NCI-H446 treated with DMSO at 0.1 percent for 48 hours (cell line): ENCODE results near the gene LDHAL6A.
"Not testable (repeated sequence)": the region's sequence is repeated elsewhere in the genome, so short reads cannot be mapped to it uniquely, and the experiment has no call there.

Experiments
- DNase-seq: peaks from one replicate; lab custom pipeline; 2025; lab: John Stamatoyannopoulos, UW

The LDHAL6A gene

DNA sequence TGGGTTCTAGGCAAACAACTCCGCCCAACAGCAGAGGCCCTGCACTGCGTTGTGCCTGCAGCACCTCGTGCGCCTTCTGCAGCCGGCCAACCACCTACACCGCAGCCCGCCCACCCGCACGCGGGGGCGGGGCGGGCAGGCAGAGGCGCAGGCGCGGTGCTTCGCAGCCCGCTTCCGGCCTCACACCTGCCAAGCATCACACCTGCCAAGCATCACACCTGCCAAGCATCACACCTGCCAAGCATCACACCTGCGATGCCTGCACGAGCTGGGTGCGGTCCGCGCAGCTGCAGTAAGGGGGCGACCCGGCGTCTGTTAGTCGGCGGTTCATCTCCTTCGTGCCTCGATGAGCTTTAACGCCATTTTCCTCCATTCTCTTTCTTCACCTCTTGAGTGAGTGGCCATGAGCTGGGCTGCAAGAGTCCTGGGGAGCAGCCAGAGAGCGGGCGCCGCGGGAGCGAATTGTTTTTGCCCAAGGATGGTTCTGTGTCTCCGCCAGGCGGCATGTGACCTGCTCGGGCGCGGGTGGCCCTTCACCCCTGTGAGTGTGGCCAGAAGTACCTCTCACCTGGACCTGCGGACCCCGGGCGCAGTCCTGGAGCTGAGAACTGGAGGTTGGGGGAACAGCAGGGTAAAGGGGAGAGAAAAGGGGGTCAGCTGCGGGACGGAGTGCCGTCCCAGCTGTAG lies at the start of gene LDHAL6A:
TSS of gene LDHAL6A (plus strand) at position 171 of the 687 bp plus-strand sequence. CDS start 825 bp downstream, outside the sequence.
- DNase-seq: no peak

DNA sequence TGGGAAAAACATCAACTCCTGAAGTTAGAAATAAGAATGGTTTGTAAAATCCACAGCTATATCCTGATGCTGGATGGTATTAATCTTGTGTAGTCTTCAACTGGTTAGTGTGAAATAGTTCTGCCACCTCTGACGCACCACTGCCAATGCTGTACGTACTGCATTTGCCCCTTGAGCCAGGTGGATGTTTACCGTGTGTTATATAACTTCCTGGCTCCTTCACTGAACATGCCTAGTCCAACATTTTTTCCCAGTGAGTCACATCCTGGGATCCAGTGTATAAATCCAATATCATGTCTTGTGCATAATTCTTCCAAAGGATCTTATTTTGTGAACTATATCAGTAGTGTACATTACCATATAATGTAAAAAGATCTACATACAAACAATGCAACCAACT lies 48.3 kb upstream of the LDHAL6A start:
- not testable (repeated sequence) for DNase-seq

DNA sequence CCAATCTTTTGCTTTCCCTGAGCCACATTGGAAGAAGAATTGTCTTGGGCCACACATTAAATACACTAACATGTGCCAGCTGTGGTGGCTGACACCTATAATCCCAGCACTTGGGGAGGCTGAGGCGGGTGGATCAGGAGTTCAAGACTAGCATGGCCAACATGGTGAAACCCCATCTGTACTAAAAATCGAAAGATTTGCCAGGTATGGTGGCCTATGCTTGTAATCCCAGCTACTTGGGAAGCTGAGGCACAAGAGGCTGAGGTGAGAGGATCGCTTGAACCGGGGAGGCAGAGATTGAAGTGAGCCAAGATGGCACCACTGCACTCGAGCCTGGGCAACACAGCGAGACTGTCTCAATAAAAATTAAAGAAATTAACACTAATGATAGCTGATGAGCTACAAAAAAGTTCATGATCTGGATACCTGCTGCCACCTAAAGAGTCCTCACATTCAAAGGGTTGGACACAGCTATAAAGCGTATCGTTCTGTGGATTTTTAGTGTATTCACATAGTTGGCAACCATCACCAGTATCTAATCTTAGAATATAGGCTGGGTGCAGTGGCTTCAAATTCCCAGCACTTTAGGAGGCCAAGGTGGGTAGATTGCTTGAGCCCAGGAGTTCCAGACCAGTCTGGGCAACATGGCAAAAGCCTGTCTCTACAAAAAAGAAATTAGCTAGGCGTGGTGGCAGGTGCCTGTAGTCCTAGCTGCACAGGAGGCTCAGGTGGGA lies 46.9 kb upstream of the LDHAL6A start:
- DNase-seq: no peak

DNA sequence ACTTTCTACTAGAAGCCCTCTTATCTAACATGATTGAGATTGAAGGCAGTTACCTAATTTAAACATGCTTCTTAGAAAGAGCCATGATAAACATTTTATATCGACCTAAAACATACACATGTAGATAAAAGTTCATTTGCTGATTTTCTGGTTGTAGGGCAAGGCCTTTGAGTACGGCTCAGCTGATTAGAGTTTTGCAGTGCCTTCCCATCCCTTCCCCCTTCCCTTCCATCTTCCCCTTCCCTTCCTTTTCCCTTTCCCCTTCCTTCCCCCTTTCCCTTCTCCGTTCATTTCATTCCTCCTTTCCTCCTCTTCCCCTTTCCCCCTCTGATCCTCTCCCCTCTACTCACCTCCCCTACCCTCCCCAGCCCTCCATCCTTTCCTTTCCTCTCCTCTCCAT lies 39.2 kb upstream of the LDHAL6A start:
- no peak for DNase-seq

GRCh38 chr11:18419040-18419439 lies 36.6 kb upstream of the LDHAL6A start:
- no peak for DNase-seq

DNA sequence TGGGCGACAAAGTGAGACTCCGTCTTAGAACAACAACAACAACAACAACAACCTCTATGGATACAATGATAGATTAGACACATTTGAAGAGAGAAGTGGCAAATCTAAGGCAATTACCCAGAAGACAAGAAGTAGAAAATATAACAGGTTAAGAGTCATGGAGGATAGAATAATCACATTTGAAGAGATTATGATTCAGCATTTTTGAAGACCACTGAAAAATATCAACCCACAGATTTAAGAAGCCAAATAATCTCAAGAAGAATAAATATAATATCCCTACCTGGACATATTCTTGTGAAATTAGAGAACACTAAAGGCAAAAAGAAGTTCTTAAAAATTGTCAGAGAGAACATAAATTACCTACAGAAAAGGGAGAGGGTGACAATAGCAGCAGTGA lies 35.6 kb upstream of the LDHAL6A start:
- DNase-seq: no peak

- DNase-seq: no peak
Observed at GRCh38 chr11:18427240-18427639, 28.4 kb upstream of the LDHAL6A start.

GRCh38 chr11:18429332-18429731 lies 26.3 kb upstream of the LDHAL6A start:
- no peak for DNase-seq

DNA sequence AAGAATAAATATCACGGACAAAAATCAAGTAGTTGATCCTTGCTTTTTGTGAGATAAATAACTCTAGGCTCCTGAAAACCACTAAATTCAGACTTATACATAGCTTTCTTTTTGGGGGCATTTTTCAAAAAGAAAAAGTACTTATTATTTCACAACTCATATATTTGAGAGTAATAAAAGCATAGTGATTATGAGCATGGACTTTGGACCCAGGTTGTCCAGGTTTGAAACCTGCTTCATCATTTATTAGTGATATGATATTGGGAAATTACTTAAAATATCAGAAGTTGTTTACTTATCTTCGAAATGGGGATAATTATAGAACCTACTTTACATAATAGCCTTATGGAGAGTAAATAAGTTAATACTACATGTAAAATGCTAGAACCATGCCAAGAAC lies 17.0 kb upstream of the LDHAL6A start:
- no peak for DNase-seq

GRCh38 chr11:18449251-18449650 lies 6.4 kb upstream of the LDHAL6A start:
- DNase-seq: no peak

DNA sequence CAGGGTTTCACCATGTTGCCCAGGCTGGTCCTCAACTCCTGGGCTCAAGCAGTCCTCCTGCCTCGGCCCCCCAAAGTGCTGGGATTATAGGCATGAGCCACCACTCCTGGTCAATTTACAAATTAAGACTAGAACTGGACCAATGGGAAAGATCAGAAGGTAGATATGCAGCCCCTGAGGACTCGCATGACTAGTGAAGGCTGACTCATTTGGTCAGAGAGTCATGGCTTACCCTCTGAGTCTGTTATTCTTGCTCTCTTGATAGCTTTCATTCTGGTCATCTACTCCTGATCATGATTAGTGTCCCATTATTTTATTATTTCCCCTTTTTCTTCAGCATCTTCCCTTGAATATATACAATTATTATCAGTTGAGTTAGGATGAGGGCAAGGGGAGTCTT lies 2.7 kb upstream of the LDHAL6A start:
- DNase-seq: no peak

DNA sequence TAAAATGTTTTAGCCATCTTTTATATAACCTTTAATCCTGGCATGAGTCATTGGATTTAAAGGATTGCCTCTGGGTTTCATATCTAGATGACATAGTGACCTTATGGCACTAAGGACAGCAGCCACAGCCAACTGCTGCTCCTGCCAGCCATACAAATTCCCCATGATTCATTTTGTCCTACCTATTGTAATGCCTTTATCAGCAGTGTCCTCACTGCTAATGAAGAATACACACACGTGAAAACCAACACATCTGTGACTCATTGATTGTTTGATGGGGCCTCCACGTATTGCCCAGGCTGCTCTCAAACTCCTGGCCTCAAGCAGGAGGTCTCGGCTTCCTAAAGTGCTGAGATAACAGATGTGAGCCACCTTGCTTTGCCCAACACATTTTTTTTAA lies 1.8 kb downstream of the LDHAL6A start:
- DNase-seq: no peak

GRCh38 chr11:18459634-18460033 lies 4.0 kb downstream of the LDHAL6A start:
- no peak for DNase-seq

DNA sequence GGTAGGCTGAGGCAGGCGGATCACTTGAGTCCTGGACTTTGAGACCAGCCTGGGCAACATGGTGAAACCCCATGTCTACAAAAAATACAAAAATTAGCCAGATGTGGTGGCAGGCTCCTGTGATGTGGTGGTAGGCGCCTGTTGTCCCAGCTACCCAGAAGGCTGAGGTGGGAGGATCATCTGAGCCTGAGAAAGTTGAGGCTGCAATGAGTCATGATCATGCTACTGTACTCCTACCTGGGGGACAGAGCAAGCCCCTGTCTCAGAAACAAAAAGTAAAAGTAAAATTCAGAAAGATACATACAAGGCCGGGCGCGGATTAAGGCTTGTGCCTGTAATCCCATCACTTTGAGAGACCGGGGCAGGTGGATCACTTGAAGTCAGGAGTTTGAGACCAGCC lies 6.3 kb downstream of the LDHAL6A start:
- no peak for DNase-seq

DNA sequence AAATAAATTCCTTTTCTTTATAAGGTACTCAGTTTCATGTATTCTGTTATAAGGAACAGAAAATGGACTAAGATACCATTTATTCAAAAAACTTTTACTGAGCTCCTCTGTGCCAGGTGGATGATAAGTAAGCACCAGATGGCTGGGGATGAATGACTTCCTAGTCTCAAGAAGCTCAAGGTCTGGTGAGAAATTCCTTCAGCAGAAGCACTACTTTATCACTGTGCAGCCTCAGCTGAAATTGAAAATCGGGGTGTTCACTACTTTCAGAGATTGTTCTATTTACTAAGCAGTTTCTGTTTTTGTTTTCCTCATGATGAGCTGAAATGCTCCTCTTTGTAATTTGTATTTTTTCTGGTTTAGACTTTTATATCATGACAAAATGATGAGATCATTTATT lies 7.8 kb downstream of the LDHAL6A start:
- no peak for DNase-seq

GRCh38 chr11:18466402-18466801 lies 10.7 kb downstream of the LDHAL6A start:
- no peak for DNase-seq

DNA sequence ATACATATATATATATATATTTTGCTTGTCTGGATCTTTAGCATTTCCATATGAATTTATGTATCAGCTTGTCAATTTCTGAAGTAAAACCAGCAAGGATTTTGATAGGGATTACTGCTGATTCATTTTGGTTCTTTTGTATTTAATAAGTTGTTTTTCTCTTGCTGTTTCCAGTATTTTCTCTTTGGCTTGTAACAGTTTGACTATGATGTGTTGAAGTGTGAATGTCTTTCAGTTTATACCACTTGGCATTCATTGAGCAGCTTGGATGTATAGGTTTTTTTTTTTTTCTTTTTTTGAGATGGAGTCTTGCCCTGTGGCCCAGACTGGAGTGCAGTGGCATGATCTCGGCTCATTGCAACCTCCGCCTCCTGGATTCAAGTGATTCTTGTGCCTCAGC lies 12.4 kb downstream of the LDHAL6A start:
- no peak for DNase-seq

DNA sequence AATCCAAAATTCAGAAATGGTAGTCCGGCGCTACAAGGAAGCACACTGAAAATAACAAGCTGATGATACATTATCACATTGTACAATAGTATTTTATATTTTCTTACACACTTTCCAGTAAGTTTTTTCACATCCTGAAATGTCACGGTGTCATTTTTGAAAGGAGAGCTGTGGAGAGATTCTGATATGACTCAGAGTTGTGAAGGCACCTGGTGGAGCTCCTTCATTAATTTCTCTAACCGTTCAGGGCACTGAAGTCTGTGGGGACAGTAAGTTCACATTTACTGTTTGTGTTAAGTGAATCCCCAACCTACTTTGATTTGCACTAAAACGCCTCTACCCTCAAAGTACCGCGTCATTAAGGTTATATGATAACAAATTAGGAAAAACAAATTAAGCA lies 13.3 kb downstream of the LDHAL6A start:
- no peak for DNase-seq

- DNase-seq: no peak
Observed at GRCh38 chr11:18471995-18472394, 16.3 kb downstream of the LDHAL6A start.

GRCh38 chr11:18472587-18472986 lies 16.9 kb downstream of the LDHAL6A start:
- DNase-seq: no peak

GRCh38 chr11:18479063-18479462 lies 23.4 kb downstream of the LDHAL6A start:
- no peak for DNase-seq

DNA sequence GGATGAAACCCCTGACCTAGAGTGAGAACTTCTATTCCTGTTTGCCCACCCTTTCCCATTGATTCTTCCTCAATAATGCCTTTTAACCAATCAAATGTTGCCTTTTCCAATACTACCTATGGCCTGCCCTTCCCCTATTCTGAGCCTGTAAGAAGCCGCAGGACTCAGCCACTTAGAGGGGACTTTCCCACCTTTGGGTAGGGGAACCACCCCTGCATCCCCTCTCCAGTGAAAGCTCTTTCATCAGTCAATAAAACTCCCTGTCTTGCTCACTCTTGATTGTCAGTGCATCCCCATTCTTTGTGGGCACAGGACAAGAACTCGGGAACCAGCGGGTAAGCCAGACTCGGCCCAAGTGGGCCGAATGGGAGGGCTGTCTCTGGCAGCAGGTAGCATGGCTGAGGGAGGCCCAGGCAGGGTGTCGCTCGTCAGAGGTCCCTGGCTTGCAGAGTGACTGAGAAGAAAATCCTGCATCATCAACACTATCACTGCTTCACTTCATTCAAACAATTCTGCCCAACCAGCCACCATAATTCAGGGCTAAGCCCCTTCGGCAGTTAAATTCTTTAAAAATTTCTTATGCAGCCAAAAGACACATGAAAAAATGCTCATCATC lies 30.4 kb downstream of the LDHAL6A start:
- DNase-seq: no peak

GRCh38 chr11:18490319-18490718 lies 34.7 kb downstream of the LDHAL6A start:
- no peak for DNase-seq
